ENCODE measurements around the gene SLC6A19.

GRCh38 chr5:1221721-1222120 is 20.3 kb downstream of the SLC6A19 start:
- no peak for TF ChIP-seq CTCF (IDR thresholded peaks at IDR 0.05)
- TF ChIP-seq EZH2 (IDR thresholded peaks at IDR 0.05), result no peak
- no peak for TF ChIP-seq EZH2phosphoT487 (IDR thresholded peaks at IDR 0.05)

Measured in neural progenitor cell (in vitro differentiated cells).